Measurements from ENCODE around the gene BMP7.

DNA sequence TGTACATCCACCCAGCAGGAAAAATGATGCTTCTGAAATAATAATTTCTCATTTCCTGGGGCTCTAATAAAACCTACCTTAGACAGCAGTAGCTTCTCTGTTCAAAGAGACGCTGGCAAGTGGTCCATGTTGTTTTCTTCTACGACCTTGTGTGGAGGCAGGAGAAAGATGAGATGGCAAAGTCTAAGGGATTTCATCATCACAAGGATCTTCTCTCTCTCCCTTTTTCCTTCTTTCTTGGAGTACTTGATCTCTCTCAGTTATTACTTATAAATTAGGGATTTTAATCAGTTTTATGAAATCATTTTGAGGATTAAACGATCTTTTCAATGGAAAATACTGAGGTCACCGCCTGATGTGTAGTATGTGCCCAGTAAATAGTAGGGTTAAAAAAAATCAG, 147.5 kb downstream of the BMP7 start:
- TF ChIP-seq KAT7 (CRISPR knock-in tag; IDR thresholded peaks at IDR 0.05; ENCODE audit: borderline replicate concordance) (no peak), MED1 (CRISPR knock-in tag; IDR thresholded peaks at IDR 0.05) (no peak), SIN3A (IDR thresholded peaks at IDR 0.05; ENCODE audit: borderline replicate concordance, low read depth, low read length) (no peak), KAT2B (IDR thresholded peaks at IDR 0.05; ENCODE audit: borderline replicate concordance, low read depth, low read length) (no peak), CBFB (CRISPR knock-in tag; IDR thresholded peaks at IDR 0.05) (no peak), RELA (CRISPR knock-in tag; IDR thresholded peaks at IDR 0.05) (no peak)
- TF ChIP-seq, protein P1, sequence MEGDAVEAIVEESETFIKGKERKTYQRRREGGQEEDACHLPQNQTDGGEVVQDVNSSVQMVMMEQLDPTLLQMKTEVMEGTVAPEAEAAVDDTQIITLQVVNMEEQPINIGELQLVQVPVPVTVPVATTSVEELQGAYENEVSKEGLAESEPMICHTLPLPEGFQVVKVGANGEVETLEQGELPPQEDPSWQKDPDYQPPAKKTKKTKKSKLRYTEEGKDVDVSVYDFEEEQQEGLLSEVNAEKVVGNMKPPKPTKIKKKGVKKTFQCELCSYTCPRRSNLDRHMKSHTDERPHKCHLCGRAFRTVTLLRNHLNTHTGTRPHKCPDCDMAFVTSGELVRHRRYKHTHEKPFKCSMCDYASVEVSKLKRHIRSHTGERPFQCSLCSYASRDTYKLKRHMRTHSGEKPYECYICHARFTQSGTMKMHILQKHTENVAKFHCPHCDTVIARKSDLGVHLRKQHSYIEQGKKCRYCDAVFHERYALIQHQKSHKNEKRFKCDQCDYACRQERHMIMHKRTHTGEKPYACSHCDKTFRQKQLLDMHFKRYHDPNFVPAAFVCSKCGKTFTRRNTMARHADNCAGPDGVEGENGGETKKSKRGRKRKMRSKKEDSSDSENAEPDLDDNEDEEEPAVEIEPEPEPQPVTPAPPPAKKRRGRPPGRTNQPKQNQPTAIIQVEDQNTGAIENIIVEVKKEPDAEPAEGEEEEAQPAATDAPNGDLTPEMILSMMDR (CRISPR knock-in tag; IDR thresholded peaks at IDR 0.05), result no peak
- TF ChIP-seq, protein P2, sequence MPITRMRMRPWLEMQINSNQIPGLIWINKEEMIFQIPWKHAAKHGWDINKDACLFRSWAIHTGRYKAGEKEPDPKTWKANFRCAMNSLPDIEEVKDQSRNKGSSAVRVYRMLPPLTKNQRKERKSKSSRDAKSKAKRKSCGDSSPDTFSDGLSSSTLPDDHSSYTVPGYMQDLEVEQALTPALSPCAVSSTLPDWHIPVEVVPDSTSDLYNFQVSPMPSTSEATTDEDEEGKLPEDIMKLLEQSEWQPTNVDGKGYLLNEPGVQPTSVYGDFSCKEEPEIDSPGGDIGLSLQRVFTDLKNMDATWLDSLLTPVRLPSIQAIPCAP (CRISPR knock-in tag; IDR thresholded peaks at IDR 0.05; ENCODE audit: low read depth), result no peak
